ENCODE data around the gene CCNY.

Gene CCNY

DNA sequence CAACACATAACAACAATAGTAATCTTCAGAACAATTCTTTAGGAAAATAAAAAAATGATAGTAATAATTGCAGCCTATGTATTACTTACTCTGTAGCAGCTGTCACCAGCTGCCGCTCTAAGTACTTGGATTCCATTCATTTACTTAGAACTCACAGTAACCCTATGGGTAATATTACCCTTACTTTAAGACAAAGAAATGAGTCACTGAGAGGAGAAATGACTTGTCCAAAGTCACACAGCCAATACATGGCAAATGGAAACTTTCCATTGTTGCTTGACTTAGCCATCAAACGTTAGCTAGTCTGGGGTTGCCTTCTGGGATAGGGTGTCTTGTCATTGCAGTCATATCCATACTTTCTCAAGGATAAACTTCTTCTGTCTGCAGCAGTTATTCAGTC, 3.6 kb downstream of the CCNY start:
- Mint-ChIP-seq H3K4me1 (peaks cover 61% of the 10 kb centered on the region), H3K4me3 (no peak overlapping the region), H3K9me3 (no peaks in the 10 kb centered on the region), H3K36me3 (ENCODE audit: insufficient read depth) (peaks cover 14% of the 10 kb centered on the region), H3K27me3 (no peaks in the 10 kb centered on the region), H3K27ac (ENCODE audit: low read depth) (no peak overlapping the region)
- ATAC-seq (replicated peaks; ENCODE audit: extremely low read depth, poor library complexity, severe bottlenecking) = no peak
- no peak for DNase-seq (ENCODE audit: low spot score in 2 of 2)

DNA sequence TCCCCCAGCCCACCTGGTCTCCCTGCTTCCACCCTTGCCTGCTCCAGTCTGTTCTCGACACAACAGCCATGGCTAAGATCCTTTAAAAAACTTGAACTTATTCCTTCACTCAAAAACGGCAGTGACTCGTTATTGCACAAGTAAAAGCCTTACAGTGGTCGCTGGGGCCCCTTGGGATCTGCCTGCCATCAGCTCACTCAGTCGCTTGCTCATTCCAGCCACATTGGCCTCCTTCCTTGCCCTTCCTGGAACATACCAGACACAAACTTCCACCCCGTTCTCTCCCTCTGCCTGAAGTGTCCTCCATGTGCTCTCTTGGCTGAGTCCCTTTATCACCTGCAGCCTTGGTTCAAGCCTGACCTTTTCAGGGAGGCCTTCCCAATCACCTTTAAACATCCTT, 4.7 kb downstream of the CCNY start:
- Mint-ChIP-seq H3K9me3 (no peaks in the 10 kb centered on the region), H3K36me3 (ENCODE audit: insufficient read depth) (peaks cover 7% of the 10 kb centered on the region), H3K27ac (ENCODE audit: low read depth) (peak overlapping the region; percentile 51), H3K4me1 (peaks cover 57% of the 10 kb centered on the region), H3K27me3 (no peaks in the 10 kb centered on the region), H3K4me3 (peak overlapping the region; percentile 15)
- no peak for ATAC-seq (replicated peaks; ENCODE audit: extremely low read depth, poor library complexity, severe bottlenecking)
- DNase-seq (ENCODE audit: low spot score in 2 of 2) = no peak

DNA sequence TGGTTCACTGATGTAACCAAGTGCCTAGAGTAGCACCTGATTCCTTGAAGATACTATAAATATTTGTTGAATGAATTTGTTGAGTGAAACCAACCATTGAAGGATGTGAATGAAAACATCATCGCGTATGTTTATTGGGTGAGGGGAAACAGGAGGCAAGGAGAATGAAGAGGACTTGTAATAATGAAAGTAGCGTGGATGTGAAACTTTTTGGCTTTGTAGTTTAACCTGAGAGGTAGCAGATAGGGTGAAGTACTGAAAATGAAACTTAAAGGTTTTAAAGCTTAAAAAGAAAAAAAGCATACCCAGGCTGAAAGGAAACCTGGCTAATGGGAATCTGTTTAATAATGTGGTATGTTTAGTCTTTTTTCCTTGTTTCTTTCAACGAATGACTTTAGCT, 5.2 kb downstream of the CCNY start:
- Mint-ChIP-seq H3K4me3 (peak overlapping the region; percentile 15), H3K27ac (ENCODE audit: low read depth) (peak overlapping the region; percentile 51), H3K27me3 (no peaks in the 10 kb centered on the region), H3K36me3 (ENCODE audit: insufficient read depth) (peaks cover 7% of the 10 kb centered on the region), H3K4me1 (peaks cover 57% of the 10 kb centered on the region), H3K9me3 (no peaks in the 10 kb centered on the region)
- DNase-seq (ENCODE audit: low spot score in 2 of 2) (no peak), ATAC-seq (replicated peaks; ENCODE audit: extremely low read depth, poor library complexity, severe bottlenecking) (peak; percentile 47)

DNA sequence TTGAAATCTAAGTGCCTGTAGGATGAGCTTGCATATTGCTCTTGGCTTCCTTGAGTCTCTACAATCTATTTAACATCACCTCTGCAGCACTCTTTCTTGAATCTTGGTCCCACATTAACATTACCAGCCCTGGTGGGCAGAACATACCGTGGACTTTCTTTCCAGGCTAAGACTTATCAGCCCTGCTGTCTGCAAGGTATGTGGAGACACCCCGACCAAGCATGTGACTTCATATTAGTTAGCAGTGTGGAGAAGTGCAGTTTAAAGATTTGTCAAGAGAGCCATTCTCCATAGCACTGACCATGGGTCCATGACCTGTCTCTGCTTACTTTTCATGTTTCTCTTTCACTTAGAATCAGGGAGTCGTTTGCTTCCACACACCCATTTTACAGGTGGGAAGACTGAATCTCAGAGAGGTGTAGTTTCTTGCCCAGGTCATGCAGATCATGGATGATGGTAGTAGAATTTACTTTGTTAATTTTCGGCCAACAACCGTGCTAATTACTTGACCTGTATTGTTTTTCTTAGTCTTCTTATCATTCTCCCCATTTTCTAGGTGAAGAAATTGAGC, 6.0 kb downstream of the CCNY start:
- no peaks in the 10 kb centered on the region for H3K9me3 Mint-ChIP-seq
- no peaks in the 10 kb centered on the region for H3K27me3 Mint-ChIP-seq
- no peak for DNase-seq (ENCODE audit: low spot score in 2 of 2)
- no peak overlapping the region for H3K4me3 Mint-ChIP-seq
- peaks cover 6% of the 10 kb centered on the region for H3K36me3 Mint-ChIP-seq (ENCODE audit: insufficient read depth)
- peaks cover 62% of the 10 kb centered on the region for H3K4me1 Mint-ChIP-seq
- ATAC-seq (replicated peaks; ENCODE audit: extremely low read depth, poor library complexity, severe bottlenecking) = no peak
- peak overlapping the region; percentile 51 for H3K27ac Mint-ChIP-seq (ENCODE audit: low read depth)

DNA sequence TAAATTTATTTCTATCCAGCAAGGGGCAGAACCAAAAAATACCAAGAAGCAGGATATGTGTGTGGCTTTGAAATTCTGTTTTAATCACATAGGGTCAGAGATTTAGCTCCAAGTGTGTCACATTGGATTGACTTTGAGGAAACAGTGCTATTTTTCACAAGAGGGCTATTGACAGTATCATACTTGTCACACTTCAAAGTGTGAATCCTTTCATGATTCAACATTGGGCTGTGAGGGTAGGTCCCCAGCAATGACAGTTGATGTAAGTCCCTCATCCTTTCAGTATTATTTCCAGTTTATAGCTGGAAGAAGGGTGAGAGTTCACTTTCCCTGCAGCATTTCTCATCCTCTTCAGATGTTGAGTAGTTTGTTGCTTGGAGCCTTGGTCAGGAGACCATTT, 7.4 kb downstream of the CCNY start:
- H3K27ac Mint-ChIP-seq (ENCODE audit: low read depth) = no peak overlapping the region
- ATAC-seq (replicated peaks; ENCODE audit: extremely low read depth, poor library complexity, severe bottlenecking) = no peak

DNA sequence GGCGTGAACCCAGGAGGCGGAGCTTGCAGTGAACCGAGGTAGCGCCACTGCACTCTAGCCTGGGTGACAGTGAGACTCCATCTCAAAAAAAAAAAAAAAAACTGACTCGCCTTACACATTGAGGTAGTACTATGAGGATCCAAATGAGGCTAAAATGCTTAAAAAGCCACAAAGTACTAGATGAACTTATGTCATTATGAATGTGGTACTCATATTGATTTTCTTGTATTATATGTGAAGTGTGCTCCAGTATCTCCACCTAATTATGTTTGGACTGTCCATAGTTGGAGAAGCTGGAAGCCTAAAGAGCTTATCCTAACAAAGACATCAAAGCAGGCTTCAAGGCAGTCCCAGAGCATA, 9.1 kb downstream of the CCNY start:
- DNase-seq (ENCODE audit: low spot score in 2 of 2) (no peak), ATAC-seq (replicated peaks; ENCODE audit: extremely low read depth, poor library complexity, severe bottlenecking) (no peak)
- Mint-ChIP-seq H3K27me3 (no peaks in the 10 kb centered on the region), H3K9me3 (no peaks in the 10 kb centered on the region), H3K4me3 (no peak overlapping the region), H3K36me3 (ENCODE audit: insufficient read depth) (peaks cover 4% of the 10 kb centered on the region), H3K4me1 (peaks cover 60% of the 10 kb centered on the region), H3K27ac (ENCODE audit: low read depth) (no peak overlapping the region)

More for the DNA sequence above, 7.4 kb downstream of the CCNY start:
- H3K4me3 Mint-ChIP-seq = no peak overlapping the region
- no peaks in the 10 kb centered on the region for H3K9me3 Mint-ChIP-seq
- peaks cover 63% of the 10 kb centered on the region for H3K4me1 Mint-ChIP-seq
- no peaks in the 10 kb centered on the region for H3K27me3 Mint-ChIP-seq
- DNase-seq (ENCODE audit: low spot score in 2 of 2) = no peak
- H3K36me3 Mint-ChIP-seq (ENCODE audit: insufficient read depth) = peaks cover 6% of the 10 kb centered on the region

DNA sequence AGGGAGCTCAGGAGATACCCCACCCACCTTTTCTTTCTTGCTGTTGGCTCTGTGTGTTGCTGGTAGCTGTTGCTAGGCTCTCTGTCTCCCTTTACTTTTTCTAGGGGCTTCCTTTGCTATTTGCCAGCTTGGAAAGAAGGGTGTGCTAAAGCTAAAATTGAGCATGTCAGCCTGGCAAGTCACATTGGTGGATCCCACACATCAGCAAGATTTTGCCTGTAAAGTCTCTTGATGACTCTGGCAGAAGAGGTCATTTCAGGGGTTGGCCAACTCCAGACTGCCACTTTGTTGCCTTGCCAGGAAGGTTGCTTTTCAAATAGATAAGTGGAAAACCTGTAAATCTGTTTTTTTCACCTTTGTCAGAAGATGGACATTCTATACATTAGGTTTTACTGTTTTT, 9.9 kb downstream of the CCNY start:
- H3K27ac Mint-ChIP-seq (ENCODE audit: low read depth) = no peak overlapping the region
- no peak for ATAC-seq (replicated peaks; ENCODE audit: extremely low read depth, poor library complexity, severe bottlenecking)
- no peak overlapping the region for H3K4me3 Mint-ChIP-seq
- no peaks in the 10 kb centered on the region for H3K27me3 Mint-ChIP-seq
- no peak for DNase-seq (ENCODE audit: low spot score in 2 of 2)
- H3K36me3 Mint-ChIP-seq (ENCODE audit: insufficient read depth) = peaks cover 4% of the 10 kb centered on the region
- H3K9me3 Mint-ChIP-seq = no peaks in the 10 kb centered on the region
- peaks cover 60% of the 10 kb centered on the region for H3K4me1 Mint-ChIP-seq

DNA sequence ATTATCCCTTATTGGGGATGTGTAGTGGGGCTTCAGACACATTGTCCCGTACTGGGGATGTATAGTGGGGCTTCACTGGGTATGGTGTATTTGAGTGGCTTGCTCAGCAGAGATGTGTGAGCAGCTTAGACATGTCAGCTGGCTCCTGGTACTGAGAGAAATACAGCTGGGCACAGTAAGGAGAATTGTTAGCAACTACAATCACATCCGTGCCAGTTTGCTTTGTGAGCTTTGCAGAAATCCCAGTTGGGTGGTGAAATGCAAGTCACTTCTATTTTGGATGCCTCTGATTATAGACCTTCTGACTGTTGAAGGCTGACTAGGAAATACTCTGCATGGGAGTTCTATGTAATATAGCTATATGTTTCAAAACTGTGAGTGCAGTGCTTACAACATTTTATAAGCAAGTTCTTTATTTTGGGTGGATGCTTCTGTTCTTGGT, 10.8 kb downstream of the CCNY start:
- Mint-ChIP-seq H3K9me3 (no peaks in the 10 kb centered on the region), H3K36me3 (ENCODE audit: insufficient read depth) (peaks cover 4% of the 10 kb centered on the region), H3K27ac (ENCODE audit: low read depth) (no peak overlapping the region), H3K4me3 (no peak overlapping the region), H3K27me3 (no peaks in the 10 kb centered on the region), H3K4me1 (peaks cover 60% of the 10 kb centered on the region)
- no peak for ATAC-seq (replicated peaks; ENCODE audit: extremely low read depth, poor library complexity, severe bottlenecking)
- DNase-seq (ENCODE audit: low spot score in 2 of 2) = no peak

DNA sequence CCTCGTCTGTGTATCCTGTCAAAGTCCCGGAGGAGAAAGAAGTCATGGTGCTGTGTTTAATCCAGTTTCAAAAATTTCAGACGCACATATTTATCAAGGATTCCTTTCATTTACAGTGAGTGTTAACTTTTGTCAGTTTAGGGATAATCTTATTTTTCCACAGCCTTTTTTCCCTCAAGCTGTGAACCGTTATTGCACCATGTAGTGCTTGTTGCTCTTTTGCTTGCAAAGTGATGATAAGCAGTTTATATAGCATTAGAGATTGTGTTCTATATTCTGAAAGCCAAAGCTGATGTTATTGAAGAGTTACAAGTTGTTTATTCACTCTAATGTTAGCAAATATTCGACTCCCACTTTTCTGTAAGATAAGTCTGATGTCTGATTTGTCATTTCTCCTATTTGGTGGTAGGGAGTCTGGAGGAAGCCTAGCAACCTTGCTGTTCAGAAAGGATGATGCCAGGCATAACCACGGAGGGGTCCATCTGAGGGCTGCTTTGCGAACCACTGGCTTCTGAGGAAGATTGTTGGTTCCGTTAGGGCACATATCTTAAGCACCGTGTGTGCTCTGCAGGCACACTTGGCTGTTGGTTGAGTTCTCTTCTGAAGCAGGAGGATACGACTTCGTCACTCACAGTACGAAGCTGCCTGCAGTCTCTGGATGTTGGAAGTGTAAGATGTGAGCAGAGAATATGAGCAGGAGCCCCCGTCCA, 11.7 kb downstream of the CCNY start:
- peaks cover 4% of the 10 kb centered on the region for H3K36me3 Mint-ChIP-seq (ENCODE audit: insufficient read depth)
- no peaks in the 10 kb centered on the region for H3K9me3 Mint-ChIP-seq
- no peak for ATAC-seq (replicated peaks; ENCODE audit: extremely low read depth, poor library complexity, severe bottlenecking)
- H3K4me1 Mint-ChIP-seq = peaks cover 64% of the 10 kb centered on the region
- no peak for DNase-seq (ENCODE audit: low spot score in 2 of 2)
- H3K4me3 Mint-ChIP-seq = no peak overlapping the region
- no peaks in the 10 kb centered on the region for H3K27me3 Mint-ChIP-seq
- no peak overlapping the region for H3K27ac Mint-ChIP-seq (ENCODE audit: low read depth)

DNA sequence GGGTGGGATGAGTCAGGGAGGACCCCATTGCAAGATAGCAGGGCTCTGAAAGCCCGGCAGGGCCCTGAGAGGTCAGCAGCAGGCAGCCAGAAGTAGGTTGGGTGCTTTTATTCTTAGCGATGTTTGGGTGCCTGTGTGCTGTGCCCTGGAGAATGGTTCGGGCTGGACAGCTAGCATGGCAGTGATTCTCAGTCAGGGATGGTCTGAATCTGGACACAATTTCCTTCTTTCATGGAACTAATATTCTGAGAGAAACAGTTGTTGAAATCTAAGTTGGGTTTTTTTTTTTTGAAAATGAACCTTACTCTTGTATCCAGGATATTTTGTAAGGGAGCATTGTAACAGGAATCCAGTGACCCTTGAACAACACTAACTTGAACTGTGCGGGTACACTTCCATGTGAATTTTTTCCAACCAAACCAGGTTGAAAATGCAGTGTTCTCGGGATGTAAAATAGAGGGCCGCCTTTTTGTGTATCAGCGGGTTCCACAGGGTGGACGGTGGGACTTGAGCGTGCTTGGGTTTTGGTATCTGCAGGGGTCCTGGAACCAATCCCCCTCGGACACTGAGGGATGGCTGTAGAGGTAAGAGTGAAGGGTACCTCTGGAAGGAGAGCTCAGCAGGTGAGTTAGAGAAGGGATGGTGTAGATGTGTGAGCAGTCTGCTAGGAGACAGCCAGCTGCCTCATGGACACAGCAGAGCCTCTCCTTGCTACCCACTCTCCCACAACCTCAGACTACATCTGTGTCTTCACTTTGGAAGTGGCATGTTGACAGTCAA, 12.5 kb downstream of the CCNY start:
- Mint-ChIP-seq H3K4me3 (no peak overlapping the region), H3K9me3 (no peaks in the 10 kb centered on the region), H3K27ac (ENCODE audit: low read depth) (no peak overlapping the region), H3K36me3 (ENCODE audit: insufficient read depth) (peaks cover 6% of the 10 kb centered on the region), H3K27me3 (no peaks in the 10 kb centered on the region), H3K4me1 (peaks cover 72% of the 10 kb centered on the region)
- ATAC-seq (replicated peaks; ENCODE audit: extremely low read depth, poor library complexity, severe bottlenecking) (no peak), DNase-seq (ENCODE audit: low spot score in 2 of 2) (no peak)

DNA sequence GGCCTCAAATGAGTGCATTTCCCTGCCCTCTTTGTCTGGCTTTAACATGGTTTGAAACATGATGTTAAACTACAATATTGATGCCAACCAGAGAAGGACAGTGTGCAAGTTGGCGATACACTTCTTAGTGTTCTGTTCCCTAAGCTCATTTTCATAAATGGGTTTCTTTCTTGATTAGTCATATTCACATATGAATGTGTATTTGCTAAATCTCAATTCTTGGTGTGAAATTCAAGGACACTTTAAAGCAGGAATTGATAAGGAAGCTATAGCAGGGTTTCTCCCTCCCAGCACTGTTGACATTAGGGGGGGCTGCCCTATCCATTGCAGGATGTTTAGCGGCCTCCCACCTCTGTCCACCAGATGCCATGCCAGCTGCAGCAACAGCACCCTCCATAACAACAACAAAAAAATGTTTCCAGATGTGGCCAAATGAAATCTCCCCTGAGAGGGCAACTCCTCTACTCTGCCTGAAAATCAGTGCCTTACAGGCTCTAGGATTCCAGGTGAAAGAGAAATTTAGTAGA, 13.1 kb downstream of the CCNY start:
- Mint-ChIP-seq H3K4me3 (no peak overlapping the region), H3K36me3 (ENCODE audit: insufficient read depth) (peaks cover 6% of the 10 kb centered on the region), H3K4me1 (peaks cover 77% of the 10 kb centered on the region), H3K27ac (ENCODE audit: low read depth) (no peak overlapping the region), H3K9me3 (no peaks in the 10 kb centered on the region), H3K27me3 (no peaks in the 10 kb centered on the region)
- DNase-seq (ENCODE audit: low spot score in 2 of 2) (no peak), ATAC-seq (replicated peaks; ENCODE audit: extremely low read depth, poor library complexity, severe bottlenecking) (no peak)

DNA sequence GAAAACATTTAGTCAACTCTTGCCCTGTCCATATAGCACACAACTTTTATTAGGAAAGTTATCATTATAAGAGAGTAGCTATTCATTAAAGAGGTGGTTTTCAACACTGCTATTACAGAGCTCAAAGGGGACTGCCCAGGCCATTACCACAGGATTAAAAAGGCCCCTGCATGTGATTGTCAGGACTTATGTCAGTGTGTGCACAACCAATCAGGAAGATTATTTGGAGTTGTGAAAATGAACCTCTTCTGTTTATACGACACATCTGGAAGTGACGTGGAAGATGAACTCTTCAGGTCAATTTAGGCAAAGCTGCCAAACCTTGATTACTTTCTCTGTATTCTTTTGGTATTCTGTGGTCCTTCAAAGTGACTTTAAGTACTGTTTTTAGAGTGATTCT, 14.7 kb downstream of the CCNY start:
- no peak overlapping the region for H3K4me3 Mint-ChIP-seq
- H3K4me1 Mint-ChIP-seq = peaks cover 87% of the 10 kb centered on the region
- H3K27me3 Mint-ChIP-seq = no peaks in the 10 kb centered on the region
- no peak for DNase-seq (ENCODE audit: low spot score in 2 of 2)
- ATAC-seq (replicated peaks; ENCODE audit: extremely low read depth, poor library complexity, severe bottlenecking) = no peak
- H3K36me3 Mint-ChIP-seq (ENCODE audit: insufficient read depth) = peaks cover 6% of the 10 kb centered on the region
- no peaks in the 10 kb centered on the region for H3K9me3 Mint-ChIP-seq
- H3K27ac Mint-ChIP-seq (ENCODE audit: low read depth) = no peak overlapping the region

DNA sequence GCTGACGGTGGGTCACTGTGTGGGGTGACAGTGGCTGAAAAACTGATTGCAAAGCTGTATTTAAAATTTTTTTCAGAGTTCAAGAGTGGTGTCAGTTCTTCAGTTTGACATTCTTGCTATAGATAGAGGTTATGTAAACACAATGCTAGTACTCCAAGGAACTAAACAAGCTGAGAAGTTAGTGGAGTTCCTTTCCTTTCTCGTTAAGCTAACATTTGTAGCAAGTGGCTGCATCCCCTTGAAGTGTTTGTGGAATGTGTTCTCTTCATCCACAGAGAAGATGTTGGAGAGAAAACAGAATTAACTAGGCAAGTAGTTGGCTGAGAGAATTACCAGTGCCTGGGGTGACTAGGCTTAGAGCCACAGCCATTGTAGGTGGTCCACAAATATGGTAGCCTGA, 15.8 kb downstream of the CCNY start:
- Mint-ChIP-seq H3K9me3 (no peaks in the 10 kb centered on the region), H3K4me1 (peaks cover 94% of the 10 kb centered on the region), H3K27ac (ENCODE audit: low read depth) (no peak overlapping the region), H3K4me3 (peak overlapping the region; percentile 51), H3K36me3 (ENCODE audit: insufficient read depth) (peaks cover 5% of the 10 kb centered on the region), H3K27me3 (no peaks in the 10 kb centered on the region)
- no peak for DNase-seq (ENCODE audit: low spot score in 2 of 2)
- ATAC-seq (replicated peaks; ENCODE audit: extremely low read depth, poor library complexity, severe bottlenecking) = no peak

Data from central memory CD8-positive, alpha-beta T cell (primary cell).